HepG2 (cell line): ENCODE results near the gene ACTG2. TPM values are rescaled to one million over a fixed set of nuclear protein-coding genes. Genes with fewer than 3 reads are reported as not detected.

Source experiments
- CREB1 ChIP-seq, 2 experiments: fragments of 450-650 bp in 1 of 2; IDR thresholded peaks; 2 replicates each; pipeline ENCODE4 v1.6.1; 2016 to 2017; ENCODE audit warnings: control low read depth in 1 of 2, mild to moderate bottlenecking in 1 of 2, missing compliant biosample characterization in 1 of 2, missing genetic modification characterization in 1 of 2
- NCOR1 ChIP-seq: fragments of 200-600 bp; sonication (generic); IDR thresholded peaks from 2 replicates; pipeline ENCODE4 v1.7.0; 2017; ENCODE audit warnings: antibody characterized with exemption, low read length, borderline replicate concordance
- ZKSCAN5 ChIP-seq: sonication (generic); formaldehyde crosslinking; IDR thresholded peaks from 2 replicates; pipeline ENCODE4 v1.5.1; 2020; ENCODE audit warnings: mild to moderate bottlenecking, missing genetic modification reagents
- ZNF121 ChIP-seq: sonication (generic); formaldehyde crosslinking; IDR thresholded peaks from 2 replicates; pipeline ENCODE4 v1.5.0; 2020; ENCODE audit warnings: mild to moderate bottlenecking, missing genetic modification reagents
- ZNF142 ChIP-seq: sonication (generic); formaldehyde crosslinking; IDR thresholded peaks from 2 replicates; pipeline ENCODE4 v1.4.0; 2020; ENCODE audit warnings: missing genetic modification reagents
- ZNF605 ChIP-seq: sonication (generic); formaldehyde crosslinking; IDR thresholded peaks from 2 replicates; pipeline ENCODE4 v1.8.0; 2022; ENCODE audit warnings: mild to moderate bottlenecking, missing genetic modification reagents
- ZNF883 ChIP-seq: sonication (generic); formaldehyde crosslinking; IDR thresholded peaks from 2 replicates; pipeline ENCODE4 v1.5.1; 2020; ENCODE audit warnings: mild to moderate bottlenecking, missing genetic modification reagents; ENCODE audit errors: not compliant biosample characterization
- polyA plus RNA-seq, 8 experiments: library from polyadenylated mRNA; depleted of rRNA in 3 of 8; stranded (reverse) in 7 of 8; unstranded in 1 of 8; fragments of >200 nt; fragmentation: Illumina TruSeq in 4 of 8; extraction: Trizol in 4 of 8; gene quantifications; 2 replicates each; pipeline versions ENCODE4 v1.2.1 to v1.2.3, GENCODE V29; 2011 to 2016; ENCODE audit warnings: low read depth in 4 of 8, missing spikeins in 1 of 8, mixed read lengths in 1 of 8; ENCODE audit not compliant: insufficient read depth in 1 of 8
- total RNA-seq, 5 experiments: library from RNA; depleted of rRNA; stranded (reverse); fragments of >200 nt; fragmentation: Illumina TruSeq; extraction: Trizol; gene quantifications; 2 replicates each; pipeline ENCODE4 v1.2.3, GENCODE V29; 2016; ENCODE audit warnings: low read depth in 1 of 5
- TF ChIP-seq, protein P1 (sequence below): sonication (generic); formaldehyde crosslinking; IDR thresholded peaks from 2 replicates; pipeline ENCODE4 v1.9.0; 2021; ENCODE audit warnings: missing genetic modification reagents, mild to moderate bottlenecking, borderline replicate concordance

ACTG2 gene
- total and polyA plus RNA-seq, 2 of the 13 experiments (the other 11 are each of a cell fraction or from before 2014, with no cell fraction given) = 0.13 TPM; not detected in 1

- TF ChIP-seq, protein P1, sequence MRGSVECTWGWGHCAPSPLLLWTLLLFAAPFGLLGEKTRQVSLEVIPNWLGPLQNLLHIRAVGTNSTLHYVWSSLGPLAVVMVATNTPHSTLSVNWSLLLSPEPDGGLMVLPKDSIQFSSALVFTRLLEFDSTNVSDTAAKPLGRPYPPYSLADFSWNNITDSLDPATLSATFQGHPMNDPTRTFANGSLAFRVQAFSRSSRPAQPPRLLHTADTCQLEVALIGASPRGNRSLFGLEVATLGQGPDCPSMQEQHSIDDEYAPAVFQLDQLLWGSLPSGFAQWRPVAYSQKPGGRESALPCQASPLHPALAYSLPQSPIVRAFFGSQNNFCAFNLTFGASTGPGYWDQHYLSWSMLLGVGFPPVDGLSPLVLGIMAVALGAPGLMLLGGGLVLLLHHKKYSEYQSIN (CRISPR knock-in tag) = no peak
- TF ChIP-seq ZNF121 = no peak
- no peak for TF ChIP-seq ZNF883
- TF ChIP-seq NCOR1 = no peak
- TF ChIP-seq CREB1 (IDR thresholded peaks at IDR 0.05) = no peak
- TF ChIP-seq CREB1 (CRISPR knock-in tag; IDR thresholded peaks at IDR 0.05) = no peak
- TF ChIP-seq ZKSCAN5 (CRISPR knock-in tag) = no peak
- no peak for TF ChIP-seq ZNF605 (CRISPR knock-in tag)
- TF ChIP-seq ZNF142 (CRISPR knock-in tag) = no peak
Measured at GRCh38 chr2:73886357-73886756, 6.5 kb upstream of the ACTG2 start (continued).
